ENCODE measurements around the gene GKN2.

DNA sequence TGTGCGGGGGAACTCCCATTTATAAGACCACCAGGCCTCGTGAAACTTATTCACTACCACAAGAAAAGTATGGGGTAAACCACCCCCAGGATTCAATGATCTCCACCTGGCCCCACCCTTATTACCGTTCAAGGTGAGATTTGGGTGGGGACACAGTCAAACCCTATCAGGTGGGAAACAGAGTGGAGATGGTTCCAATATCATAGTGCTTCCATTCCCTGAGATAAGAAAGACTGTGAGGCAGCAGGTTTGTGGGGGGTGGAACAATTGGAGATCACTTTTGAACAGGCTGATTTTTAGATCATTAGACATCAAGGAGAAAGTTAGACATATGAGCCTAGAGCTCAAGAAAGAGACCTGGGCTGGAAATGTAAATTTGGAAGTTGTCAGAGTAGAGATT lies 39.3 kb downstream of the GKN2 start:
- TF ChIP-seq, protein P1, sequence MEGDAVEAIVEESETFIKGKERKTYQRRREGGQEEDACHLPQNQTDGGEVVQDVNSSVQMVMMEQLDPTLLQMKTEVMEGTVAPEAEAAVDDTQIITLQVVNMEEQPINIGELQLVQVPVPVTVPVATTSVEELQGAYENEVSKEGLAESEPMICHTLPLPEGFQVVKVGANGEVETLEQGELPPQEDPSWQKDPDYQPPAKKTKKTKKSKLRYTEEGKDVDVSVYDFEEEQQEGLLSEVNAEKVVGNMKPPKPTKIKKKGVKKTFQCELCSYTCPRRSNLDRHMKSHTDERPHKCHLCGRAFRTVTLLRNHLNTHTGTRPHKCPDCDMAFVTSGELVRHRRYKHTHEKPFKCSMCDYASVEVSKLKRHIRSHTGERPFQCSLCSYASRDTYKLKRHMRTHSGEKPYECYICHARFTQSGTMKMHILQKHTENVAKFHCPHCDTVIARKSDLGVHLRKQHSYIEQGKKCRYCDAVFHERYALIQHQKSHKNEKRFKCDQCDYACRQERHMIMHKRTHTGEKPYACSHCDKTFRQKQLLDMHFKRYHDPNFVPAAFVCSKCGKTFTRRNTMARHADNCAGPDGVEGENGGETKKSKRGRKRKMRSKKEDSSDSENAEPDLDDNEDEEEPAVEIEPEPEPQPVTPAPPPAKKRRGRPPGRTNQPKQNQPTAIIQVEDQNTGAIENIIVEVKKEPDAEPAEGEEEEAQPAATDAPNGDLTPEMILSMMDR (IDR thresholded peaks at IDR 0.05): no peak
- no peak for TF ChIP-seq POLR2A (IDR thresholded peaks at IDR 0.05)

All from tibial nerve (tissue), 3 donors.